MM.1S (cell line): ENCODE measurements around the gene CD320.

Experiments used
- CTCF ChIP-seq: fragments of 300-600 bp; sonication (generic); IDR thresholded peaks from 2 replicates; pipeline ENCODE4 v1.5.1; 2016; ENCODE audit warnings: antibody characterized with exemption, low read length, mixed read lengths
- EZH2 ChIP-seq: fragments of 300-600 bp; sonication (generic); optimal IDR thresholded peaks from 2 replicates; pipeline ENCODE3; 2017; ENCODE audit warnings: low read depth, mild to moderate bottlenecking, antibody characterized with exemption, low read length, mixed read lengths

GRCh38 chr19:8316351-8317125 lies 8.4 kb upstream of the CD320 start:
- no peak for TF ChIP-seq CTCF
- TF ChIP-seq EZH2, result no peak
